H1 (cell line): ENCODE data around the gene LKAAEAR1.

ENCODE experiments used
- EGR1 ChIP-seq: IDR thresholded peaks from 2 replicates; pipeline ENCODE4 v1.6.1; 2011; ENCODE audit warnings: low read depth, low read length, borderline replicate concordance
- POLR2AphosphoS5 ChIP-seq: IDR thresholded peaks from 2 replicates; pipeline ENCODE4 v1.6.1; 2011; ENCODE audit warnings: low read depth, low read length
- TF ChIP-seq, protein P1 (sequence below), 3 experiments: IDR thresholded peaks; 1 replicate in 2 of 3; 2 replicates in 1 of 3; pipeline versions ENCODE4 v1.5.1 to v1.6.1; 2011; ENCODE audit warnings: low read length in 3 of 3, mild to moderate bottlenecking in 3 of 3, inconsistent platforms in 2 of 3, low read depth in 1 of 3, moderate library complexity in 1 of 3; ENCODE audit not compliant: insufficient read depth in 1 of 3; ENCODE audit errors: control extremely low read depth in 1 of 3

GRCh38 chr20:64041781-64042053 lies 42.5 kb downstream of the LKAAEAR1 start:
- TF ChIP-seq, protein P1, sequence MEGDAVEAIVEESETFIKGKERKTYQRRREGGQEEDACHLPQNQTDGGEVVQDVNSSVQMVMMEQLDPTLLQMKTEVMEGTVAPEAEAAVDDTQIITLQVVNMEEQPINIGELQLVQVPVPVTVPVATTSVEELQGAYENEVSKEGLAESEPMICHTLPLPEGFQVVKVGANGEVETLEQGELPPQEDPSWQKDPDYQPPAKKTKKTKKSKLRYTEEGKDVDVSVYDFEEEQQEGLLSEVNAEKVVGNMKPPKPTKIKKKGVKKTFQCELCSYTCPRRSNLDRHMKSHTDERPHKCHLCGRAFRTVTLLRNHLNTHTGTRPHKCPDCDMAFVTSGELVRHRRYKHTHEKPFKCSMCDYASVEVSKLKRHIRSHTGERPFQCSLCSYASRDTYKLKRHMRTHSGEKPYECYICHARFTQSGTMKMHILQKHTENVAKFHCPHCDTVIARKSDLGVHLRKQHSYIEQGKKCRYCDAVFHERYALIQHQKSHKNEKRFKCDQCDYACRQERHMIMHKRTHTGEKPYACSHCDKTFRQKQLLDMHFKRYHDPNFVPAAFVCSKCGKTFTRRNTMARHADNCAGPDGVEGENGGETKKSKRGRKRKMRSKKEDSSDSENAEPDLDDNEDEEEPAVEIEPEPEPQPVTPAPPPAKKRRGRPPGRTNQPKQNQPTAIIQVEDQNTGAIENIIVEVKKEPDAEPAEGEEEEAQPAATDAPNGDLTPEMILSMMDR (IDR thresholded peaks at IDR 0.05; ENCODE audit: control extremely low read depth in 1 of 3, insufficient read depth in 1 of 3, low read depth in 1 of 3, low read length in 3 of 3): no peak
- no peak for TF ChIP-seq EGR1
- TF ChIP-seq POLR2AphosphoS5: no peak
